K562 (cell line): ENCODE data around the gene CNOT9. TPM values are rescaled to one million over a fixed set of nuclear protein-coding genes. Genes with fewer than 3 reads are reported as not detected.

ENCODE experiments used
- EWSR1 ChIP-seq: fragments of 450-650 bp; IDR thresholded peaks from 2 replicates; pipeline ENCODE4 v1.6.1; 2018; ENCODE audit warnings: borderline replicate concordance, mild to moderate bottlenecking, low read depth, moderate library complexity; ENCODE audit not compliant: partially characterized antibody
- FOXP4 ChIP-seq: sonication (generic); formaldehyde crosslinking; IDR thresholded peaks from 2 replicates; pipeline ENCODE4 v1.8.0; 2022; ENCODE audit warnings: mild to moderate bottlenecking, missing genetic modification reagents, borderline replicate concordance
- HCFC1 ChIP-seq: IDR thresholded peaks from 2 replicates; pipeline ENCODE4 v1.6.1; 2012; ENCODE audit warnings: low read depth, low read length, improper control_type of control experiment
- MGA ChIP-seq: fragments of 450-650 bp; IDR thresholded peaks from 2 replicates; pipeline ENCODE4 v1.6.1; 2016; ENCODE audit warnings: mild to moderate bottlenecking, moderate library complexity
- PML ChIP-seq: IDR thresholded peaks from 2 replicates; pipeline ENCODE4 v1.6.1; 2012; ENCODE audit warnings: low read length, inconsistent platforms
- SREBF2 ChIP-seq: sonication (generic); formaldehyde crosslinking; IDR thresholded peaks from 2 replicates; pipeline ENCODE4 v1.4.0; 2020; ENCODE audit warnings: mild to moderate bottlenecking, missing genetic modification reagents
- polyA plus RNA-seq, 8 experiments: library from polyadenylated mRNA; depleted of rRNA in 4 of 8; stranded (reverse) in 5 of 8; unstranded in 3 of 8; fragments of >200 nt; fragmentation: Nextera tagmentation in 2 of 8; fragmentation: Illumina TruSeq in 1 of 8; extraction: Ambion mirVana in 2 of 8; extraction: Trizol in 1 of 8; gene quantifications; 2 replicates each; pipeline versions ENCODE4 v1.2.1 to v1.2.3, GENCODE V29; 2011 to 2014; ENCODE audit warnings: inconsistent platforms in 1 of 8, missing spikeins in 1 of 8
- total RNA-seq, 7 experiments: library from RNA; depleted of rRNA in 6 of 7; stranded (reverse); fragments of >200 nt in 6 of 7; fragmentation: Illumina TruSeq in 2 of 7; extraction: Trizol in 2 of 7; gene quantifications; 2 replicates each; pipeline versions ENCODE4 v1.2.1 to v1.2.3, GENCODE V29; 2011 to 2021; ENCODE audit warnings: low replicate concordance in 1 of 7

The CNOT9 gene
- total and polyA plus RNA-seq, 9 of the 15 experiments (the other 6 are each of a cell fraction or from before 2014, with no cell fraction given), result 19.0 to 82.6 (median 46.7) TPM

- no peak for TF ChIP-seq MGA
- TF ChIP-seq FOXP4, result no peak
- no peak for TF ChIP-seq PML
- no peak for TF ChIP-seq SREBF2
- TF ChIP-seq EWSR1, result no peak
- no peak for TF ChIP-seq HCFC1
Measured at GRCh38 chr2:218631837-218632236, 63.2 kb downstream of the CNOT9 start (continued).
